Muscle layer of colon (tissue), 2 donors: Measurements from ENCODE around the gene ZNF385B.

Experiments
- H3K27ac ChIP-seq: one replicate; pipeline ENCODE4 v1.7.0; 2013; ENCODE audit warnings: low read depth, mild to moderate bottlenecking, low read length, moderate library complexity
- H3K27me3 ChIP-seq, 2 donors: one replicate each; pipeline ENCODE4 v1.7.0; 2013; ENCODE audit warnings: low read length in 2 of 2, mild to moderate bottlenecking in 2 of 2; ENCODE audit not compliant: insufficient read depth in 2 of 2, control insufficient read depth in 1 of 2
- H3K36me3 ChIP-seq: one replicate; pipeline ENCODE4 v1.7.0; 2013; ENCODE audit warnings: mild to moderate bottlenecking, low read length; ENCODE audit not compliant: insufficient read depth
- H3K4me1 ChIP-seq: one replicate; pipeline ENCODE4 v1.7.0; 2013; ENCODE audit warnings: mild to moderate bottlenecking, low read length; ENCODE audit not compliant: insufficient read depth
- H3K4me3 ChIP-seq, 2 donors: one replicate each; pipeline ENCODE4 v1.7.0; 2013; ENCODE audit warnings: low read length in 2 of 2, low read depth in 1 of 2, mild to moderate bottlenecking in 1 of 2, moderate library complexity in 1 of 2
- H3K9ac ChIP-seq: one replicate; pipeline ENCODE4 v1.7.0; 2013; ENCODE audit warnings: low read length
- H3K9me3 ChIP-seq: one replicate; pipeline ENCODE4 v1.7.0; 2013; ENCODE audit warnings: mild to moderate bottlenecking, low read length
- donor health status: abdominal sarcoma.
- donor health status: Adenocarcinoma of cecum.

Gene ZNF385B

DNA sequence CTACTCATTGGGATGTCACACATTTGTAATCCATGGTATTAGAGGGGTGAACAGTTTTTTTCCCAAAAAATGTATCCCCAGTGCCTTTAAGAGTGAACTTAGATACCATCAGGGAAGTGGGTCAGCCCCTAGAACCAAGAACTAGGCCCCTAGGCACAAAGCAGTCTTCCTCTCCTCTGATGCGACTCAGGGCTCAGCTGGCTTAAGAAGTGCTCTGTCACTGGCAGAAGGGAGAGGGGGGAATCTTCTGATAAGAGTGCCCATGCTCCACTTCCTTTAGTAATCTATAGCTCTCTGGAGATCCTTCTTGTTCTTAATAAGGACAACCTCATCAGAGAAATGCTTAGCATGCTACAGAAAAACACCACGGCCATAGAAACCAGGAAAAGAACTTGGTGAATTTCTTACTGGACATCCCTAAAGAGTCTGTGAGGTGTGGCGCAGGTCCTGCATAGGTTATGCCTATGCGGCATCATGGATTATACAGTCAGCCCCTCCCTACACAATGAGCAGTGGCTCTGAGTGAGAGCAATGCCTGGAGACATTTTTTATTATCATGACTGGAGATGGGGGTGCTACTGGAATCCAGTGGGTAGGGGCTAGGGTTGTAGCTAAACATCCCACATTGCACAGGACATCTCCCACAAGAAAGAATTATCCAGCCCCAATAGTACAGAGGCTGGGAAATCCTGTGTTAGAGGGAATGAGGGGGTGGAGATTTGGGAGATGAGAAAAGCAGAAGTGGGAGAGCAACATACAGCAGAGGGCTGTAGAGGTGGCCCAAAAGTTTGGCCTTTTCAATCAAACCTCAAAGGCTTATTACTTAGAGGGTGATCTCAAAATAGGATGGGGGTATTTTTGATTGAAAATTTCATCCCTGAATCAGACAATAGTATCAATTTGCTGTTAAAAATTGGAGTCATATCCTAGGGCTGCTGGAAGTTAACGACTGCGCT, 21.7 kb upstream of the ZNF385B start:
- no peaks in the 10 kb centered on the region for H3K27me3 ChIP-seq
- H3K4me1 ChIP-seq = no peaks in the 10 kb centered on the region
- no peak overlapping the region for H3K27ac ChIP-seq
- H3K36me3 ChIP-seq = no peaks in the 10 kb centered on the region
- no peak overlapping the region for H3K9ac ChIP-seq
- no peak overlapping the region for H3K4me3 ChIP-seq
- H3K9me3 ChIP-seq = no peaks in the 10 kb centered on the region

DNA sequence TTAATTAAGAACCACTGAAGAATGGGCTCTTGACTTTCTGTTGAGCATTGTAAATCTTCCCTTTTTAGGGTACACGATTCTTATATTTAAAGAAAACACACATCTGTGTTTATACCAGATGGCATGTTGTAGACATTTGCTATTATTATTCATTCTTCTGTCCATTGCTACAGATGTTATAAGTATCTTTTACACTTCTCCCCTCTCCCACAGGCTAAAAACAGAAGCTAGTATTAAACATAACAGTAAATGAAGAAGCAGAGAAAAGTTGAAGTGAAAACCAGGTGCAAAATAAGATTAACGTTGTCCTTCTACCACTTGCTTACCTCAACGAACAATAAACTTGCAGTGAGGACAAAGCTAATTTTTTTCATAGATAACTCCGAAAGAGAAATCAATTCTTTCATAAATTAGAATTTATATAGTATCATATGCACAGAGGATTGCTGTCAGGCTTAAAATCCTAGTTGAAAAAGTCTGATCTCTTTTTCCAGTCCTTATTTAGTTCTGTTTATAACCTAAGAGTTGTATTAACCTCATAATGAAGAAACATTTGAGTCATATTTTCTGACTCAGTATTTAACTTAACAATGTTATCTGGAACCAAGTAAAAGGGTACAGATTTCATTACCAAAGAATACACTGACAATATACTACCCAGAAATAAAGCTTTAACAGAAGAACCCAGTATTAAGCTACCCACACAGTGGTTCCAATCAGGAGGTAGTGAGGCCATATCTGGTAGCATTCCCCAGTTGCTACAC, 16.4 kb upstream of the ZNF385B start:
- Histone ChIP-seq H3K27me3 (no peaks in the 10 kb centered on the region), H3K4me3 (no peak overlapping the region), H3K27ac (no peak overlapping the region), H3K4me1 (no peaks in the 10 kb centered on the region), H3K9ac (no peak overlapping the region), H3K36me3 (no peaks in the 10 kb centered on the region), H3K9me3 (no peaks in the 10 kb centered on the region)

DNA sequence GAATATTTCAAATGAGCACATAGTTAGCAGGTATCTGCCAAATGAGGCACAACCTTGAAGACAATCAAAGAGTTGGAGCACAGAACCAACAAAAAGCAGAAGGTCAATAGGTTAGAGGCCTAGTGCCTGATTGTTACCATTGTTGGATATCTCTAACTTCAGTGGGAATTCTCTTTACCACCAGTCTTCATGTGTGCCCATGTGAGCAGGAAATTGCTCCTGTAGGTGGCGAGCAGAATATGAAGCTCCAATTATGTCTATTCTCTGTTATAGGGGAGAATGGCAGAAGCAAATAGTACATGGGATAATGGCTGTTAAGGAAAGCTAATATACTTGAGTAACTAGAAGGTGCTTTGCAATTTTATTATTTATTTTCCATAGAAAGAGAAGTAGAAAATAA, 14.9 kb upstream of the ZNF385B start:
- no peaks in the 10 kb centered on the region for H3K9me3 ChIP-seq
- no peaks in the 10 kb centered on the region for H3K36me3 ChIP-seq
- H3K4me3 ChIP-seq = no peak overlapping the region
- H3K27me3 ChIP-seq = no peaks in the 10 kb centered on the region
- H3K27ac ChIP-seq = no peak overlapping the region
- H3K4me1 ChIP-seq = no peaks in the 10 kb centered on the region
- H3K9ac ChIP-seq = no peak overlapping the region

DNA sequence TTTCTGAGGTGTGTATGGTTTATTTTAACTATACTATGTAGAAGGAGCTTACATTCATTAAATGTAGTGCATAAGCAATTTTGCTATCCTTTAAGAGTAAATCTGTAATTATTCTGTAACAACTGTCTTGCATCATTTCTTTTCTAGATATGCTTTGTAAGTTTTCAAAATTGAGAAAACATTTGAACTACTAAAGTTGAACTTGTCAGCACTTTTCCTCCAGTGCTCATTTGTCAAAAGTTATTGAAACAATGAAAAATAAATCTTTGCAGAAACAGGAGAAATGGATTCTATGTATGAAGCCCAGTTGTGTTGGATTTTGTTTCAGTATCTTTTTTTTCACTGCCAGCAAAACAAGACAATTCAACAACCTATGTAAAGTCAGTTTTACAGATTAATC, 14.5 kb upstream of the ZNF385B start:
- Histone ChIP-seq H3K9ac (no peak overlapping the region), H3K9me3 (no peaks in the 10 kb centered on the region), H3K36me3 (no peaks in the 10 kb centered on the region), H3K4me1 (no peaks in the 10 kb centered on the region), H3K4me3 (no peak overlapping the region), H3K27ac (no peak overlapping the region), H3K27me3 (no peaks in the 10 kb centered on the region)

DNA sequence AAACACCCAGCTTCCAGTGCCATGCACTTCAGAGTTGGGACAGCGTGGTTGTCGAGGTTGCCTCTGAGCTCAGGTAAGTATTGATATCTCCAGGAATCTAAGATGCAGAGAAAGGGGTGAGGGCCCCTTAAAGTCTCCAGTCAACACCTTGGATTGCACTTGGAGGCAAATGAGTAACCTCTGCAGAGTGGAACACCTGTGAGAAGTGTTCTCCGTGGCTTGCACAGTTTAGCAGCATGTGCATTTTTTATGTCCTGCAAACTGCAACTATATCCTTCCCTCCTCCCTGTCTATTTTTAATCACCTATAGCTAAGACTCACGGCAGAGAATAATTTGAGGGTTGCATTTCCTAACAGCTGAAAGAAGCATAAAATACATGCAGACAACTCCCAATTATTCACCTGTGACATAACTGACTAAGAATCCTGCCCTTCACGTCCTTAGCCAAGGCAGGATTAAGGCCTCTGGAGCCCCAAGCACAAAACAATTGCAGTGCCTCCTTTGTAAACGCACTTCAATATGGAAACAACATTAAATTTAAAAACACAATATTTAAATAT, 1.6 kb upstream of the ZNF385B start:
- no peak overlapping the region for H3K27ac ChIP-seq
- H3K27me3 ChIP-seq = peaks cover 0 to 5% of the 10 kb centered on the region in 2 donors
- no peak overlapping the region for H3K4me3 ChIP-seq
- H3K9ac ChIP-seq = no peak overlapping the region
- H3K36me3 ChIP-seq = no peaks in the 10 kb centered on the region
- H3K9me3 ChIP-seq = no peaks in the 10 kb centered on the region
- H3K4me1 ChIP-seq = no peaks in the 10 kb centered on the region

DNA sequence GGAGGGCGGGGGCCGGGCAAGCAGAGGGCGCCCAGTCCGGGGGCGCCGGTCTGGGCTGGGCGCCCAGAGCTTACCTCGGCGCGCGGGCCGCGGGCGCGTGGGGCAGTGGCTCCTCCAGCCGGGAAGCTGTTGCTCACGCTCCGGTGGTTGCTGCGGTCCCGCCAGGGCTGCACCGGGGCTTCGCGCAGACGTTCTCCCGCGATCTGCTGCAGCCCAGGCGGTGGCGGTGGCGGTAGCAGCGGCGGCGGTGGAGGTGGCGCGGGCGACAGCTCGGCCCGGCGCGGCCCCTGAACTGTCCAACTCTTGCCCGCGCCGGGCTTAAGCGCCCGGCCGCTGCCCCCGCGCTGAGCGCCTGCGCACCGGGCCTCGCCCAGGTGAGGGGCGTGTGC, 391 bp downstream of the ZNF385B start:
- Histone ChIP-seq H3K36me3 (no peaks in the 10 kb centered on the region), H3K4me3 (peak overlapping the region in 1 of 2 donors; percentile 54), H3K4me1 (no peaks in the 10 kb centered on the region), H3K9ac (no peak overlapping the region), H3K27ac (peak overlapping the region; percentile 22), H3K27me3 (peaks cover 0 to 5% of the 10 kb centered on the region in 2 donors), H3K9me3 (no peaks in the 10 kb centered on the region)

DNA sequence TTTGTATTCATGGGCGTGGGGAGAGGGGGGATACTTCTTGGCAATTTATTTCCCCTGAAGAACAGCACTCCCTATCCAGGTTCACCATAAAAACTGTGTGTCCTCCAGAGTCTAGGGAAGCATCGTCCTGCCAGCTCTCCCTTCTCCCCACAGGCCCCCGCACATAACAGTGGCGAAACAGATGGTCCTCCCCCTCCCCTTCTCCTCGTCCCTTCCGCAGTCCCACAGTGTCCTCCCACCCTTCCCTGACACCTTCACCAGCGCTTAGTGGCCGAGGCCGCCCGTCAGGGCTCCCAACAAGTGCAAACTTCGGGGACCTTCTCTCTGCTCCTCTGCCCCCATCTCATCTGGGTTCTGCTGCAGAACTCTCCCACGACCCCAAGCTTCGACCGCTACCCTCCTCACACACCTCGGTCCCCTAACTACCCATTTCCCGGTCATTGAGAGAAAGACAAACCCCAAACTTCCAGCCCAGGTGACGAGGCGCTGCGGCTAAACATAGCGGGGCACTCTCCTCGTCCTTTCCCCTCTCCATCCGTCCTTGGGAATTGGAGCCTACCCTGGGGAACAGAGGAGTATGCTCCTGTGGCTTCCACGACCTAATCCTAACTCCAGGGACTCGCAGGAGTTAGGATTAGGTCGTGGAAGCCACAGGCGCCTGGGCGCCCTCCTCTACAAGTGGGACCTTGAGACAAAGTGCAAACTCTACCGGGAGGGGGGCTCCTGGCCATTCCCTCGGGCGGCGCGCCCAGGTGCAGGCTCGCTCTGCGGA, 971 bp downstream of the ZNF385B start:
- H3K9ac ChIP-seq = no peak overlapping the region
- H3K9me3 ChIP-seq = no peaks in the 10 kb centered on the region
- H3K4me1 ChIP-seq = no peaks in the 10 kb centered on the region
- peak overlapping the region in 1 of 2 donors; percentile 54 for H3K4me3 ChIP-seq
- peaks cover 0 to 5% of the 10 kb centered on the region in 2 donors for H3K27me3 ChIP-seq
- no peaks in the 10 kb centered on the region for H3K36me3 ChIP-seq
- peak overlapping the region; percentile 22 for H3K27ac ChIP-seq

DNA sequence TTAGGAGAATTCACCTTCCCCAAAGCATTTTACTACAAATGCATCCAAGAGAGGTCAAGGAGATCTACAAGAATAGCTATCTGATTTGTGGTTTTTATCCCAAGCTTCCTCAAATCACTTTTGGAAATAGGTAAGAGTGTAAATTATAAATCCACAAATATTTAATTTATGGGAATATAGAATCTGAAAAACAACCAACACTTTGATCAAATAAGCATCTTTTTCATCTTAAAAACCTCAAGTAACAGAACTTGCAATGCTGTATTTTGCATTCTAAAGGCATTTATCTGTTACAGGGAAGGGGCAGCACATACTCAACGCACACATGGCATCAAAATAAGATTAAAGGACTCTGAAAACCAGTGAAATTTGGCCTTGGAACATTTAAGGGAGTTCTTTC, 1.9 kb downstream of the ZNF385B start:
- Histone ChIP-seq H3K27me3 (peaks cover 0 to 5% of the 10 kb centered on the region in 2 donors), H3K36me3 (no peaks in the 10 kb centered on the region), H3K4me1 (no peaks in the 10 kb centered on the region), H3K27ac (no peak overlapping the region), H3K4me3 (peak overlapping the region in 1 of 2 donors; percentile 54), H3K9me3 (no peaks in the 10 kb centered on the region), H3K9ac (no peak overlapping the region)

DNA sequence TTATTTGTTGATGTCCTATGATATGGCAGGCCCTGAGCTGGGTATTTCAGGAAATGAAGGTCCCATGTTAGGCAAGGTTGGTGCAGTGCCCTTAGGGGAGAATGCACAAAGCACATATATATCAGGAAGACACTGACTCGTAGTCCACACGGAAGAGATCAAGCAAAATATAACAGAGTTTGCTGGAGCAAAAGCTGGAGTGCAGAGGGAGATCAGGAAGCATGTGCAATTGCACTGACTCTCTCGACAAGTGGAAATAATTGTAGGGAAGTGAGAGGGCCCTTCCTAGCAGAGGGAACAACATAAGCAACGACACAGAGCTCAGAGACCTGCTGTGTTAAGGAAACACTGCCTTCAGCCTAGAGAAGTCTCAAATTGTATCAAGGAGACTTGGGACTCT, 4.2 kb downstream of the ZNF385B start:
- Histone ChIP-seq H3K9ac (no peak overlapping the region), H3K9me3 (no peaks in the 10 kb centered on the region), H3K27ac (no peak overlapping the region), H3K4me3 (no peak overlapping the region), H3K4me1 (no peaks in the 10 kb centered on the region), H3K27me3 (peaks cover 0 to 5% of the 10 kb centered on the region in 2 donors), H3K36me3 (no peaks in the 10 kb centered on the region)

DNA sequence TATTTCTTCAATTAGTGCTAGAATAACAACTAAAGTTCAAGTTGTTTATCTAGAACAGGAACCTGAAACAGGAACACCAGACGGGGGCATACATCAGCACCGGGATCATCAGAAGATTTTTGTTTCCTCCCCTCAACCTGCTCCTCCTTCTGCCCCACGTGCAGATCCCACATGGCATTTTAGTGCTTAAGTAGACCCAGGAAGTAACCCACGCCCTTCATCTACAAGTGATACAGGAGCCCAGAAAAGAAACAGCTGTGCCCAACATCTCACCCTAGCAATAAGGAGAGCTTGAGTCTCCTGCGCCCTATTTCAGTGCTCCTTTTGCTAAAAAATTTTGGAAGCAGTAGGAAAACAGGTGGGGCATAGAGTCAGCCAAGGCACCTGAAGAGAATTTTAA, 5.2 kb downstream of the ZNF385B start:
- no peaks in the 10 kb centered on the region for H3K4me1 ChIP-seq
- H3K9me3 ChIP-seq = no peaks in the 10 kb centered on the region
- H3K36me3 ChIP-seq = no peaks in the 10 kb centered on the region
- peaks cover 0 to 5% of the 10 kb centered on the region in 2 donors for H3K27me3 ChIP-seq
- no peak overlapping the region for H3K4me3 ChIP-seq
- H3K27ac ChIP-seq = no peak overlapping the region
- no peak overlapping the region for H3K9ac ChIP-seq

DNA sequence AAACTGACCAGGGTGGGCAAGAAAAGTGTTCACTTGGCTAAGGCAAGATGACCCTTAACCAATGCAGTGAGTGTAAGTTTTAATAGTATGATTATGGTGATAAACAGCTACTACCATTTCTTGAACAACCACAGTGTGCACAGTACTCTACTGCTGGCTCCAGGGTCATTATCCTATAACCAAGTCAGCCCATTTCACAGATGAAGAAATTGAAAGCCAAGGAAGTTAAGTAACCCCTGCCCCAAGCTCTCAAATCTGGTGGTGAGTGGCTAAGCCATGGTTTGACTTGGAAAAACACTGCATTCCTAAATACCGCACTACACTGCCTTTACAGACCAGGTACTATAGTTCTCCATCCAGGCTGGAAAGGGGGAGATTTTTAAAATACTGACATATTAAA, 5.7 kb downstream of the ZNF385B start:
- Histone ChIP-seq H3K9me3 (no peaks in the 10 kb centered on the region), H3K27ac (no peak overlapping the region), H3K9ac (no peak overlapping the region), H3K36me3 (no peaks in the 10 kb centered on the region), H3K4me1 (no peaks in the 10 kb centered on the region), H3K4me3 (no peak overlapping the region), H3K27me3 (peaks cover 0 to 1% of the 10 kb centered on the region in 2 donors)
